ENCODE measurements around the gene MMADHC. TPM values are rescaled to one million over a fixed set of nuclear protein-coding genes. Genes with fewer than 3 reads are reported as not detected.

Gene MMADHC
- total RNA-seq, 4 donors from 2014 or later: 58.5 to 96.5 (median 92.5) TPM

- DNase-seq (ENCODE audit: low spot score) (no peak), ATAC-seq (ENCODE audit: low FRiP score) (no peak)
- TF ChIP-seq CTCF (IDR thresholded peaks at IDR 0.05): no peak
Measured at GRCh38 chr2:149579972-149580882, 7.3 kb downstream of the MMADHC start.

GRCh38 chr2:149577269-149577668 lies 10.3 kb downstream of the MMADHC start:
- no peak for DNase-seq (ENCODE audit: low spot score)
- no peak for ATAC-seq (ENCODE audit: low FRiP score)
- TF ChIP-seq CTCF (IDR thresholded peaks at IDR 0.05): no peak

GRCh38 chr2:149575752-149576151 lies 11.8 kb downstream of the MMADHC start:
- no peak for ATAC-seq (ENCODE audit: low FRiP score)
- TF ChIP-seq CTCF (IDR thresholded peaks at IDR 0.05): no peak
- DNase-seq (ENCODE audit: low spot score): no peak

GRCh38 chr2:149575277-149575676 lies 12.3 kb downstream of the MMADHC start:
- no peak for TF ChIP-seq CTCF (IDR thresholded peaks at IDR 0.05)
- ATAC-seq (ENCODE audit: low FRiP score) (no peak), DNase-seq (ENCODE audit: low spot score) (no peak)

GRCh38 chr2:149573760-149574159 lies 13.8 kb downstream of the MMADHC start:
- TF ChIP-seq CTCF (IDR thresholded peaks at IDR 0.05): no peak
- ATAC-seq (ENCODE audit: low FRiP score) (no peak), DNase-seq (ENCODE audit: low spot score) (no peak)

GRCh38 chr2:149572102-149572953 lies 15.2 kb downstream of the MMADHC start:
- TF ChIP-seq CTCF (IDR thresholded peaks at IDR 0.05): no peak
- no peak for DNase-seq (ENCODE audit: low spot score)
- no peak for ATAC-seq (ENCODE audit: low FRiP score)
